GM12873 (cell line): ENCODE measurements around the gene SLC22A17.
A peak's percentile ranks its signal among the peaks of the same experiment; 100 is the strongest.

ENCODE experiments used
- TF ChIP-seq, protein P1 (sequence below): IDR thresholded peaks from 2 replicates; pipeline ENCODE4 v1.5.1; 2012; ENCODE audit warnings: low read depth, mild to moderate bottlenecking, moderate library complexity, low read length, control low read depth; ENCODE audit not compliant: insufficient read depth; ENCODE audit errors: missing control alignments

Gene SLC22A17

DNA sequence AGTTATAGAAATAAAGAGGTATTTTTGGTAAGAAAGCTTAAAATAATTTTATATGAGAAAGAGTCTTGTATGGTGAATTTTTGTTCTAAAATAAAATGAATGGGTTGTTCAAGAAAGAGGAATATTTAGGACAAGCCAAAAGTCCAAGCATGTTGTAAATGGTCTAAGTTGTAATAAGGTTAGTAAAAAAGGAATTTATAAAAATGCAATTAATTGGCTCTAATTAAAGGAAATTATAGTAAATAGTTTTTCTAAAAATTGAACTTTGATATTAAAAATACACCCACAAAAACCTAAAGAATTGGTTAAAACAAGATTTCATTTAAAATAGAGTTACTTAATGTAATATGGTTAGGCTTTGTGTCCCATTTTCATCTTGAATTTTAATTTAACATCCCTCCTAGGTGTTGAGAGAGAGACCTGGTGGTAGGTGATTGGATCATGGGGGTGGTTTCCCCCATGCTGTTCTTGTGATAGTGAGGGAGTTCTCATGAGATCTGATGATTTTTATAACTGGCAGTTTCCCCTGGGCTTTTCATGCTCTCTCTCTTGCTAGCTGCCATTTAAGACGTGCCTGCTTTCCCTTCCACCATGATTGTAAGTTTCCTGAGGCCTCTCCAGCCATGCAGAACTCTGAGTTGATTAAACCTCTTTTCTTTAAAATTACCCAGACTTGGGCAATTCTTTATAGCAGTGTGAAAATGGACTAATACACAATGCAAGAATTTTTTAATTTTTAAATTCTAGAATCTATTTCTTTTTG lies 13.0 kb downstream of the SLC22A17 start:
- TF ChIP-seq, protein P1, sequence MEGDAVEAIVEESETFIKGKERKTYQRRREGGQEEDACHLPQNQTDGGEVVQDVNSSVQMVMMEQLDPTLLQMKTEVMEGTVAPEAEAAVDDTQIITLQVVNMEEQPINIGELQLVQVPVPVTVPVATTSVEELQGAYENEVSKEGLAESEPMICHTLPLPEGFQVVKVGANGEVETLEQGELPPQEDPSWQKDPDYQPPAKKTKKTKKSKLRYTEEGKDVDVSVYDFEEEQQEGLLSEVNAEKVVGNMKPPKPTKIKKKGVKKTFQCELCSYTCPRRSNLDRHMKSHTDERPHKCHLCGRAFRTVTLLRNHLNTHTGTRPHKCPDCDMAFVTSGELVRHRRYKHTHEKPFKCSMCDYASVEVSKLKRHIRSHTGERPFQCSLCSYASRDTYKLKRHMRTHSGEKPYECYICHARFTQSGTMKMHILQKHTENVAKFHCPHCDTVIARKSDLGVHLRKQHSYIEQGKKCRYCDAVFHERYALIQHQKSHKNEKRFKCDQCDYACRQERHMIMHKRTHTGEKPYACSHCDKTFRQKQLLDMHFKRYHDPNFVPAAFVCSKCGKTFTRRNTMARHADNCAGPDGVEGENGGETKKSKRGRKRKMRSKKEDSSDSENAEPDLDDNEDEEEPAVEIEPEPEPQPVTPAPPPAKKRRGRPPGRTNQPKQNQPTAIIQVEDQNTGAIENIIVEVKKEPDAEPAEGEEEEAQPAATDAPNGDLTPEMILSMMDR, result no peak

DNA sequence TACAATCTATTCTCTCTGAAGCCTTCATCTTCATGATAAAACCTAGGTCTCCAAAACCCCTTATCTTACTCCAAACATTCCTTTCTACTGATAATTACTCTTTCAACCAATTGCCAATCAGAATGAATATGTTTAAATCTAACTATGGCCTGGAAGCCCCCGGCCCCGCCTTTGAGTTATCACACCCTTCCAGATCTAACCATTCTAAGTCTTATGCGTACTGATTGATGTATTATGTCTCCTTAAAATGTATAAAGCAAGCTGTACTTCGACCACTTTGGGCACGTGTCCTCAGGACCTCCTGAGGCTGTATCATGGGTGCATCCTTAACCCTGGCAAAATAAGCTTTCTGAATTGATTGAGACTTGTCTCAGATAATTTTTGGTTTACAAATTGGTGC lies 17.1 kb downstream of the SLC22A17 start:
- TF ChIP-seq, protein P1, result no peak

DNA sequence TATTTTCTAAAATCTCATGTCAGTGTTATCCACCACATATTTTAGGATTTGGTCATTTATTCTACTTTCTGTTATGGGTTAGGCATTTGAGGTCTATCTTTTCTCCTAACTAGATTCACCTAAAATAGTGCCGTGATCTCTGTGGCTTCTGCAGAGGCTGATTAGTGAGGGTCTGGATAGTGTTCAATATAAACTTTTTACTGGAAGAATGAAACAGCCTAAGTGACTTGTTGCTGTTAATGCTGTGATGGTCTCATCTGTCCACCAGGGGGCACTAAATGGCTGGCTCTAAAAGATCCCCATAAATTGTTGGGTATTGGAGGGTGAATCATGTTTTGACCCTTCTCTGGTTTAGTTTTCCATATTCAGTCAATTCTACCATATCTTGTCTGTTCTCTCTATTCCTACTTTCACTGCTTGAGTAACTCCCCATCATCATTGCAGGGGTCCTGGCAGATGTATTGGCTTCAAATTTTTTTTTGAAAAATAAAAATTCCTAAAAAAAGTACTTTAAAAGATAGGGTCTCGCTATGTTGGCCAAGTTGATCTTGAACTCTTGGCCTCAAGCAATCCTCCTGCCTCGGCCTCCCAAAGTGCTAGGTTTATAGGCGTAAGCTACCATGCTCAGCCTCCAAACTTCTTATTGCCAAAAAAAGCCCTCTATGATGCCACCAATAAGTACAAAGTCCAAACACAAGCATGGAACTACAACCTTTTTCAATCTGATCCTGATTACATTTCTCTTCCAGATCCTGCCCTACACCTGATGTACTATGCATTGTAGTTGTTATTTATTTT lies 24.5 kb downstream of the SLC22A17 start:
- TF ChIP-seq, protein P1, result peak; percentile 88

DNA sequence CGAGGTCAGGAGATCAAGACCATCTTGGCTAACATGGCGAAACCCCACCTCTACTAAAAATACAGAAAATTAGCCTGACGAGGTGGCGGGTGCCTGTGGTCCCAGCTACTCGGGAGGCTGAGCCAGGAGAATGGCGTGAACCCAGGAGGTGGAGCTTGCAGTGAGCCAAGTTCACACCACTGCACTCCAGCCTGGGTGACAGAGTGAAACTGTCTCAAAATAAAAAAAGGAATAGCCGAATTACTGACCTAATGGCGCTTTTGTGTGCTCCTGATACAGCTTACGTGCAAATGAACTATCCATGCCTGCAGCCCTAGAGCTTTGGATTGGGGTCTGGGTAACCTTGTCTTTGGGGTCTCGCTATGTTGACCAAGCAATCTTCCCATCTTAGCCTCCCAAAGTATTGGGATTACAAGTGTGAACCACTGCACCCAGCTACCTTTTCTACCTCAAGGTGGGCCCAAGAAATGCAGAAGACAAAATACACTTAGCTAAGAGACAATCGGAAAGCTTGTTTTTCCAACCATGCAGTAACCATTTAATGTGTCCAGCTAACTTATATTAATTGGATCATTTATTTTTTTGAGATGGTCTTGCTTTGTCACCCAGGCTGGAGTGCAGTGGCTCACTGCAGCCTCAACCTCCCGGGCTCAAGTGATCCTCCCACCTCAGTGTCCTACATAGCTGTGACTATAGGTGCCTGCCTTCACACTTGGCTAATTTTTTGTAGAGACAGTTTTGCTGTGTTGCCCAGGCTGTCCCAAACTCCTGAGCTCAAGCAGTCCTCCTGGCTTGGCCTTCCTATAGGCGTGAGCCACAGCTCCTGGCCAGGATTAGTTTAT lies 26.0 kb downstream of the SLC22A17 start:
- TF ChIP-seq, protein P1, result no peak

DNA sequence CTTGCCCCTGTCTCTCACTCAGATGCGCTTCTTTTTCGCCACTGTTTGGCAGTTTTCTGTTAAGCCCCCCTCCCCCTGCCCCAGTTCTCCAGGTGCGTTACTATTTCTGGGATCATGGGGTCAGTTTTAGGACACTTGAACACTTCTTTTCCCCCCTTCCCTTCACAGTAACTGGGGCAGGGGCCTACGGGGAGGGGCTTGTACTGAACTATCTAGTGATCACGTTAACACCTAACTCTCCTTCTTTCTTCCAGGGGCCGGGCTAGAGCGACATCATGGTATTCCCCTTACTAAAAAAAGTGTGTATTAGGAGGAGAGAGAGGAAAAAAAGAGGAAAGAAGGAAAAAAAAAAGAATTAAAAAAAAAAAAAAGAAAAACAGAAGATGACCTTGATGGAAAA lies 27.7 kb downstream of the SLC22A17 start:
- TF ChIP-seq, protein P1, result no peak

DNA sequence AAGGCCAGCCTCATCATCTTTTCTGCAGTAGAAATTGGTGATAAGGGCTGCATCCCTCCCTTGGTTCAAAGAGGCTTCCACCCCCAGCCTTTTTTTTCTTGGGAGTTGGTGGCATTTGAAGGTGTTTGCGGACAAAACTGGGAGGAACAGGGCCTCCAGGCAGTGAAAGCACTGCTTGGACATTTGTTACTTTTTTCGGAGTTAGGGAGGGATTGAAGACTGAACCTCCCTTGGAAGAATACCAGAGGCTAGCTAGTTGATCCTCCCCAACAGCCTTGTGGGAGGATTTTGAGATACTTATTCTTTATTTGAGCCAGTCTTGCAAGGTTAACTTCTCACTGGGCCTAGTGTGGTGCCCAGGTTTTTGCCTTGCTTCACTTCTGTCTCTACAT lies 28.2 kb downstream of the SLC22A17 start:
- TF ChIP-seq, protein P1, result no peak
